HG02798 (cell line): Measurements from ENCODE around the gene TPST1.
"Not testable (repeated sequence)": the region's sequence is repeated elsewhere in the genome, so short reads cannot be mapped to it uniquely, and the experiment has no call there.

Source experiments
- ATAC-seq: cut with Tn5 transposase; IDR thresholded peaks from one replicate; pipeline ENCODE4 v1.9.1; 2021; ENCODE audit warnings: mild to moderate bottlenecking; ENCODE audit not compliant: unreplicated experiment, poor library complexity

Gene TPST1

DNA sequence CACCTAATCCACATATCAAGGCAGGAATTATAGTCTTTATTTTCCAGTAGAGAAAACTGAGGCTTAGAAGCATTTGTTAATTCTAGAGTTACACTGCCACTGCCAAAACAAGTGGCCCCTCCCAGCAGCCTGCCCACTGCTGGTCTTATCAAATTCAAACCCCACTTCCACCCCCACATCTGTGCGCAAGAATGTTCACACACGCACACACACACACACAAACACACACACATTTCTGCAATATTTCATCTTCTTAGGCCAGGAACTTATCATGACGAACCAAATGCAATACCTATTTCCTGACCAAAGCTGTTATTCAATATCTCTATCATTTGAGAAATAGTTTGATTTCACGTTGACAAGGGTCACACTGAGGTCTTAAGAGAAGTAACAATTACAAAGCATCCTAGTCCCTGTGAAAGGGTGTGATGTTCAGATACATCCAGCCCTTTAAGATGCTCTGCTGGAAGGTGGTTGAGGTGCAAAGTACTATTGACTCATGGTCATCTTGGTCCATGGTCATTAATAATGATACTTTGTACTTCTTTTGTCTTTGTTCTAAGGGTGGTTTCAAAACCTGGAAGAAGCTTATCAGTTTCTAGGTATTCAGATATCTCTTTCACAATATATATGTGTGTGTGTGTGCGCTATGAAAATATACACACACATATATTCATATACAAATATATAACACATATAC lies 169.2 kb downstream of the TPST1 start:
- not testable (repeated sequence) for ATAC-seq

DNA sequence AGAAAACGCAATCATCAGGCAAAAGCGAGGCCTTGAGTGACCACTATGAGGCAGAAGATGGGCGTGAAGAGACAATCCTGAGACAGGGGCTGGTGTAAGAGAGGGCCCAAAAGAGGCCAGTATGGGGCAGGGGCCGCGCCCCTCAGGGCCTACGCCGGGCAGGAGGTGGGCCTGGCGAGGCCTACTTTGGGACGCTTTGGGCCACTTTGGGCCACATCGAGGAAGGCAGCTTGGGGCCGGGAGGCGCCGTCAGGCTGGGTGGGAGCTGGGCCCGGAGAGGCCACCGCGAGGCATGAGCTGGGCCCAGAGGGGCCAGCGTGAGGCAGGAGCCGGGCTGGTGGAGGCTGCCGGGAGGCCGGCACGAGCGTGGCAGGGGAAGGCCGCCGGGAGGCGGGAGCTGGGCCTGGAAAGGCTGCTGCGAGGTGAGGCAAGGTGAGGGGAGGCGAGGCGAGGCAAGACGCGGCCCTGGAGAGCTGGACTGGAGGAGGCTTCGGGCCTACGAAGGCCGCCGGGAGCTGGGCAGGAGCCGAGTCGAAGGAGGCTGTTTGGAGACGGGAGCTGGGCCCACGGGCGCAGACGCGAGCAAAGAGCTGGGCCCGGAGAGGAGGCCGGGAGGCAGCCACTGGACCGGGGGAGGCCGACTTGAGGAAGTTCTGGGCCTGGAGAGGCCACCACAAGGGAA lies 171.3 kb downstream of the TPST1 start:
- ATAC-seq = no peak

DNA sequence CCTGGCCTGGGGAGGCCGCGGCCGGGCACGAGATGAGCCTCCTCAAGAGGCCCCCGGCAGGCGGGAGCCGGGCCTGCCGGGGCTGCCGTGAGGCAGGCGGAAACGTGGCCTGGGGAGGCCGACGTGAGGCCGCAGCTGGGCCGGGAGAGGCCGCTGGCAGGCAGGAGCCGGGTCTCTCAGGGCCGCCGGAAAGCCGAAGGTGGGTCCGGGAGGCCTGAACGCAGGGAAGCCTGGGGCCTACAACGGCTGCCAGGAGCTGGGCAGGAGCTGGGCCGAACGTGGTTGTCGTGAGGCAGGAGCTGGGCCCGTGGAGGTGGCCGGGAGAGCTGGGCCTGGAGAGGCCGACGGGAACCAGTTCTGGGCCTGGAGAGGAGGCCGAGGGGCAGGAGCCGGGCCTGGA lies 171.9 kb downstream of the TPST1 start:
- no peak for ATAC-seq

DNA sequence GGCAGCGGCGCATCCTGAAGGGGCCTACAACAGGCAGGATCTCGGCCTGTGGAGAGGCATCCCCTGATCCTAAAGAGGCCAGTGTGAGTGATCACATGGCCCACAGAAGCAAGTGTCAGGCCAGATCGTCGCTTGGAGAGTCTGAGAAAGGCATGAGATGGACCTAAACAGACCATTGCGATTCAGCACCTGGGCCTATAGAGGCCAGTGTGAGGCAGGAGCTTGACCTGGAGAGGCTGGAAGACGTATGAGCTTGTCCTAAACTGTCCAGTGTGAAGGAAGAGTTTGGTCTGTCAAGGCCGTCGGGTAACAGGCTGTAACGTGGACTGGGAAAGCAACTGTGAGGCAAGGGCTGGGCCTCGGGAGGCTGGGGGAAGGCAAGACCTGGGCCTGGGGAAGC lies 172.6 kb downstream of the TPST1 start:
- no peak for ATAC-seq

DNA sequence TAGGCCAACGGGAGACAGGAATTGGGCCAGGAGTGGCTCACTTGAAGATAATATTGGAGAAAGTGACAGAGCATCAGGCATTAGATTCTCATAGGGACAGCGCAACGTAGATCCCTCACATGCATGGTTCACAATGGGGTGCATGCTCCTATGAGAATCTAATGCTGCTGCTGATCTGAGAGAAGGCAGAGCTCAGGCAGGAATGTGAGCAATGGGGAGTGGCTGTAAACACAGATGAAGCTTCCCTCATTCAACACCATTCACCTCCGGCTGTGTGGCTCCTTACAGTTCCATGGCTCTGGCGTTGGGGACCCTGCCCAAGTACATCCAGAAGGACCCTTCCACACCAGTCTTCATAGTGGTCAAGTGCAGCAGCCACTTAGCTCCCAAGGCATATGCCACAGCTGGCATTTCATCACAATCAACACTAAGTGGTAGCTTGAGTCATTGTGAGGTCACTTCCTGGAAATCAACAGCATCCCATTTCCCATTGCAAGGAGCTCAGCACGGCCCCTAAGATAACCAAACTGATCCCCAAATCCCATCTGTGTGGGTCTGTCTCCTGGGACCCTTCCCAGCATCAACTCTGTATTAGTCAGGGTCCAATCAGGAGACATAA lies 174.5 kb downstream of the TPST1 start:
- no peak for ATAC-seq

DNA sequence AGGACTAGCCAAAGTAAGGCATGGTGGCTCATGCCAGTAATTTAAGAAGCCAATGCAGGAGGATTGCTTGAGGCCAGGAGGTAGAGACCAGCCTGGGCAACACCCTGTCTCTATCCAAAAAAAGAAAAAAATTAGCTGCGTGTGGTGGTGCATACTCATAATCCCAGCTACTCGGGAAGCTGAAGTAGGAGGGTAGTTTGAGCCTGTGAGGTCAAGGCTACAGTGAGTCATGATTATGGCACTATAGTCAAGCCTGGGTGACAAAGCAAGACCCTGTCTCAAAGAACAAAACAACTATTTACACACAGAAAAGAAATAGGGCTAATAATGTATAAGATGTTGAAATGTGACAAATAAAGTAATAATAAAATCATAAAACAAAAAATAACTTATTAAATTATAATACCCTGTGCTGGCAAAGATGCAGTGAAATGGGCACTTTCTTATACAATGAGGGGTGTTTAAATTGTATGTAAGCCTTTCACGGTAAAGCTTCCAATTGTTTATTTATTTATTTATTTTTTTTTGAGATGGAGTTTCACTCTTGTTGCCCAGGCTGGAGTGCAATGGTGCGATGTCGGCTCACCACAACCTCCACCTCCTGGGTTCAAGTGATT lies 175.2 kb downstream of the TPST1 start:
- ATAC-seq = no peak

DNA sequence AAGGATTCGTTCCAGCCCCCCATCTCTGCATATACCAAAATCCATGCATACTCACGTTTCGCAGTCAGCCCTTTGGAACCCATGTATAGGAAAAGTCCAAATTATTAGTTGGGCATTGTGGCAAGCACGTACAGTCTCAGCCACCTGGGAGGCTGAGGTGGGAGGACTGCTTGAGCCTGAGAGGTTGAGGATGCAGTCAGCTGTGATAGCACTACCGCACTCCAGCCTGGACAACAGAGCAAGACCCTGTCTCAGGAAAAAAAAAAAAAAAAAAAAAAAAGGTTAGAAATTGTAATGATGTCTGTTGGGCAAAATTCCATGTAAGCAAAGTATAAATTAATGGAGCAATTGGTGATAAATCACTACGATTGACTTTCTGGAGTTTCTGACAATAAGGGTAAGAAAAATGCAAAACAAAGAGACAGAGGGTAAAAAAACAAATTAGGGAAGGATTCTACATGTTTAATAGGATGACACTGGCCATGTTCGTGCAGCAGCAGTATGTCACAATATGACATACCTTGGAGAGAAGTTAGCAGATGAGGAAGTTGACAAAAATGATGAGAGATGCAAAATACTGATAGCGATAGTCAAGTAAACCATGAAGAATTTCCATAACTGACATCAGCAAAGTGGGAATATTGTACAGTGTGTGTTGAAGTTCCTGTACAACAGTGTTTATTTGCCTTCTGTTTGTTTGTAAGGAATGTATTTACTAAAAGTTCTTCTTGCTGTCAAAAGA lies 177.2 kb downstream of the TPST1 start:
- ATAC-seq = not testable (repeated sequence)

DNA sequence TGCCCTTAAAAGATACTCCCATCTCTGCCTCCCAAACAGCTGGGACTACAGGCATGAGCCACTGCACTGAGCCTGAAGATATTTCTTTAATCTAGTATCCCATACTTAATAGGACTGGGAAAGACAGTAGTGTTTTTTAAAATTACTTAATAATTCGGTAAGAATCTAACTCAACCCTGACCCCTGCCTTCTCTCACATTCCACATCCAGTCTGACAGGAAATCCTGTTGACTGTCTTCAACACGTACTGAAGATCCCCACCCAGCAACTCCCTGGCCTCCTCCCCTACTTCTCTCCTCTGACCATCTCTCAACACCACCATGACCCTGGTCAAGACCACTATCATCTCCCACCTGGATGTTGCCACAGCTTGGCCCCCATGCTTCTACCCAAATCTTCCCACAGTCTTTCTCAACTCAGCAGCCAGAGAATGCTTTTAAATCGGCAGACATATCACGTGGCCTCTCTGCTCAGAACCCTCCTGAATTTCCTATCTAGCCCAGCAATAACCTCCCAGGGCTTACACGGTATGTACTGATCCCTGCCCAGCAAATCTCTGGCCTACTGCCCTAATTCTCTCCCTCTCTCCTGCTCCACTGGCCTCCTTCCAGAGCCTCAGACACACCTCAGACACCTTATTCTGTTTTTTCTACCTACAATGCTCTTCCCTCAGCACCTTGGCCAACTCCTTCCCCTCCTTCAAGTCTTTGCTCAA lies 180.2 kb downstream of the TPST1 start:
- not testable (repeated sequence) for ATAC-seq

DNA sequence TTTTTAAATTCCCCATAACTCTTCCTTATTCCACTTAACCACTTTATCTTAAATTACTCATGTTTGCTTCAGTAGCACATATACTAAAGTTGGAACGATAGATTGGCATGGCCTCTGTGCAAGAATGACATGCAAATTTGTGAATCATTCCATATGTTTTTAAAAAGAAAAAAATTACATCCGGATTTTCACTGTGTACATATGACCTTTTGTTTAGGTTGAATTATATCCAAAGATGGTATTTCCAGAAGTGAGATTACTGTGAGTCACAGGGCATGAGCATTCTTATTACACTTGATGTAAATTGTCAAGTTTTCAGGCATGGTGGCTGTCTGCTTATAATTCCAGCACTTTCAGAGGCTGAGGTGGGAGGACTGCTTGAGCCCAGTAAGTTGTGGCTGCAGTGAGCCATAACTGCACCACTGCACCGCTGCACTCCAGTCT lies 190.0 kb downstream of the TPST1 start:
- not testable (repeated sequence) for ATAC-seq

DNA sequence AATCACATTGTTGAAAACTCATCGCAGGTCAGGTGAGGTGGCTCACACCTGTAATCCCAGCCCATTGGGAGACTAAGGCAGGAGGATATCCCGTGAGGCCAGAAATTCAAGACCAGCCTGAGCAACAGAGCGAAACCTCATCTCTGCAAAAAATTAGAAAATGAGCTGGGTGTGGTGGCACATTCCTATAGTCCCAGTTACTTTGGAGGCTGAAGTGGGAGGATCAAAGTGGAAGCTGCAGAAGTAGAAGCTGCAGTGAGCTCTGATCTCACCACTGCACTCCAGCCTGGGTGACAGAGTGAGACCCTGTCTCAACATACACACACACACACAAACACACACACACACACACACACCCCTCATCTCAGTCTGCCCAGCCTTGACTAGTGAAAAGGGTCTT lies 190.9 kb downstream of the TPST1 start:
- not testable (repeated sequence) for ATAC-seq

DNA sequence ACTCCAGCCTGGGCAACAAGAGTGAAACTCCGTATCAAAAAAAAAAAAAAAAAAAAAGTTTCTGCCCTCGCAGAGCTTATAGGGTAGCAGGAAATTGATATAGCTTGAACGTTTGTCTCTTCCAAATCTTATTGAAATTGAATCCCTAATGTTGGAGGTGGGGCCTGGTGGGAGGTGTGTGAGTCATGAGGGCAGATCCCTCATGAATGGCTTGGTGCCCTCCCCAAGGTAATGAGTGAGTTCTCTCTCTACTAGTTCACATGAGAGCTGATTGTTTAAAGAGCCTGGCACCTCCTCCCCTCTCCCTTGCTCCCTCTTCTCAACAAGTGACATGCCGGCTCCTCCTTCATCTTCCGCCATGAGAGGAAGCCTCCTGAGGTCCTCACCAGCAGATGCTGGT lies 193.7 kb downstream of the TPST1 start:
- not testable (repeated sequence) for ATAC-seq

DNA sequence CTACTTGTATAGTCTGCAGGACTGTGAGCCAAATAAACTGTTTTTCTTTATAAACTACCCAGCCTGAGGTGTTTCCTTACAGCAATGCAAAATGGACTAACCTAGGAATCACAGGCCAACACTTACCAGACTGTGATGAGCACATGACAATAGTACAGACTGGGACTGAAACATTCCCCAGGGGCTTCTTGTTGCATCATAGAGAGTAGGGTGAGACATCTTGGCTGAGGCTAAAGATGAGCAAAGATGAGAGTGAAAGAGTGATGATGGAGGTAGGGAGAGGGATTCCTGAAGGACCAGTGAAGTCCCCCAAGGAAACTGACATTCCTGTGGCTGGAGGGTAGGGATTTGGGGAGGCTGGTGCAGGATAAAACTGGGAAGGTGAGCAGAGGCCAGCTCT lies 194.4 kb downstream of the TPST1 start:
- ATAC-seq = no peak

DNA sequence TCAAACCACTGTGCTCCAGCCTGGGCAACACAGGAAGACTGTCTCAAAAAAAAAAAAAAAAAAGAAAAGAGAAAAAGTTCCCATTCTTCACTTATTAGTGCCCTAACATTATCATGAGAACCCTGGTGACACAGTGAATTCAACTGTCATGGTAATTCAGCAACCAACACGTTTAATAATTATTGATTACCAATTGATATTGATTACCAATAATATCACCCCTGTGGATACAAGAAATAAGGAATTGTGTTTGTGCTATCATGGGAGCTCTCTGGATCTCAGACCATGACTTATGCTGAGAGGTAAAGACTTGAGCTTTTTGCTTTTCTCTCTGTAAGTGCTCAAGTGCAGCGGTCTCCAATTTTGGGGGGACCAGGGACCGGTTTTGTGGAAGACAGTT lies 195.3 kb downstream of the TPST1 start:
- ATAC-seq = no peak

DNA sequence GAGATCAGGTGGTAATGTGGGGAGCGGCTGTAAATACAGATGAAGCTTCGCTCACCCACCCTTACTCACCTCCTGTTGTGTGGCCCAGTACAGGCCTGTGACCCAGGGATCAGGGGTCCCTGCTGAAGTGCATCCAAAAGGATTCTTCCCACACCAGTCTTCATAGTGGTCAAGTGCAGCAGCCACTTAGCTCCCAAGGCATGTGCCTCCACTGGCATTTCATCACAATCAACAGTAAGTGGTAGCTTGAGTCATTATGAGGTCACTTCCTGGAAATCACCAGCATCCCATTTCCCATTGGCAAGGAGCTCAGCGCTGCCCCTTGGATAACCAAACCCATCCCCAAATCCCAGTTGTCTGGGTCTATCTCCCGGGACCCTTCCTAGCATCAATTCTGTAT lies 196.0 kb downstream of the TPST1 start:
- not testable (repeated sequence) for ATAC-seq

DNA sequence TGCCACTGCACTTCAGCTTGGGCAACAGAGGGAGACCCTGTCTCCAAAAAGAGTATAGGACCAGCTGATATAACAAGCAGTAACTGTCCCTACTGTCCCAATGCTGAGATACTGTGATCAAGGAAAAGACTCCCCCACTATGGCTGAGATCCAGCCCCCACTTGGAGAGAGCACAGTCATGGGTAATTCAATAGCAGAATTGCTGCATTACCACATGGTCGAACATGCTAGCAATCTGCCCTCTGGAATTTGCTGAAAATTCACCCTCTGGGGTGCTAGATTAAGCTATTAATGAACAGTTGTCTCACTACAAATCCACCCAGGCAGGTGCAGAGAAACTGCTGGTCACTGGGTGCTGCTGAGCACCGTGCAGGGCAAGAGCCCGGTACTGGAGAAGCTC lies 196.8 kb downstream of the TPST1 start:
- ATAC-seq = not testable (repeated sequence)

DNA sequence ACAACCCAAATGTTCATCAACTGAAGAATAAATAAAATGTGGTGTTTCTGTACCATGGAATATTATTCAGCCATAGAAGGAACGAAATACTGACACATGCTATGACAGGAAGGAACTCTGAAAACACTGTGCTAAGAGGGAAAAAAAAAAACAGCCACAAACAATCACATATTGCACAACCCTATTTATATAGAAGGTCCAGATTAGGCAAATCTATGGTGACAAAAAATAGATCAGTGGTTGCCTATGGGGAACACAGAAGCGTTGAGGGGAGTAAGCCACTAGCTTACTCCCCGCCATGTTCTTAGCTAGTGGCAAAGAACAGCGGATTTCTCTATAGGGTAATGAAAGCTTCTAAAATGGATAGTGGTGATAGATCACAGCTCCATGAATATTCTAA lies 198.4 kb downstream of the TPST1 start:
- ATAC-seq = no peak

DNA sequence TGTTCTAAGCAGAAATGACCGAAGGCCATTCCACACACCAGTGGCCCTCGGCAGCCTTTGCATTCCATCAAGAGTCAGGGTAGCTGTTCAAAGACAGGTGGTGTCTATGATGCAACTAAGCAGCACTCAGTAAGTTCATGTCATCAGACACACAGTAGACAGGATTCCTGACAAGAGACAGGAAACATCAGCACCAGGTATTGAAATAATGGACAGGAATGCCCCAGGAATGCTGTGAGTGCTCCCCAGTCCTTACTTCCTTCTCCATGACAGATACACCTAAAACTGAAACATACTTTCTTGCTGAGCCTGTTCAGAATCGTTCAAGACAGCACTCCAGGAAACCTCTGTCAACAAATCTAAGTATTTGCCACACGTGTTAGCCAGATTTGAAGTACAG lies 204.4 kb downstream of the TPST1 start:
- no peak for ATAC-seq
